Measurements from ENCODE around the gene CNOT6.

GRCh38 chr5:180460834-180461233, 33.3 kb upstream of the CNOT6 start:
- TF ChIP-seq ZNF274 (IDR thresholded peaks at IDR 0.05; ENCODE audit: low read depth, low read length) (no peak), ZFX (IDR thresholded peaks at IDR 0.05) (no peak), POLR2AphosphoS5 (IDR thresholded peaks at IDR 0.05; ENCODE audit: low read depth, low read length) (no peak), CEBPB (IDR thresholded peaks at IDR 0.05; ENCODE audit: low read depth) (no peak), FOSL1 (IDR thresholded peaks at IDR 0.05; ENCODE audit: low read depth) (no peak), POLR2A (IDR thresholded peaks at IDR 0.05; ENCODE audit: borderline replicate concordance, extremely low read depth, insufficient read depth, insufficient read length) (no peak)
- TF ChIP-seq, protein P1, sequence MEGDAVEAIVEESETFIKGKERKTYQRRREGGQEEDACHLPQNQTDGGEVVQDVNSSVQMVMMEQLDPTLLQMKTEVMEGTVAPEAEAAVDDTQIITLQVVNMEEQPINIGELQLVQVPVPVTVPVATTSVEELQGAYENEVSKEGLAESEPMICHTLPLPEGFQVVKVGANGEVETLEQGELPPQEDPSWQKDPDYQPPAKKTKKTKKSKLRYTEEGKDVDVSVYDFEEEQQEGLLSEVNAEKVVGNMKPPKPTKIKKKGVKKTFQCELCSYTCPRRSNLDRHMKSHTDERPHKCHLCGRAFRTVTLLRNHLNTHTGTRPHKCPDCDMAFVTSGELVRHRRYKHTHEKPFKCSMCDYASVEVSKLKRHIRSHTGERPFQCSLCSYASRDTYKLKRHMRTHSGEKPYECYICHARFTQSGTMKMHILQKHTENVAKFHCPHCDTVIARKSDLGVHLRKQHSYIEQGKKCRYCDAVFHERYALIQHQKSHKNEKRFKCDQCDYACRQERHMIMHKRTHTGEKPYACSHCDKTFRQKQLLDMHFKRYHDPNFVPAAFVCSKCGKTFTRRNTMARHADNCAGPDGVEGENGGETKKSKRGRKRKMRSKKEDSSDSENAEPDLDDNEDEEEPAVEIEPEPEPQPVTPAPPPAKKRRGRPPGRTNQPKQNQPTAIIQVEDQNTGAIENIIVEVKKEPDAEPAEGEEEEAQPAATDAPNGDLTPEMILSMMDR (IDR thresholded peaks at IDR 0.05 in 2 of 3, conservative IDR thresholded peaks at IDR 0.05 in 1 of 3; ENCODE audit: borderline replicate concordance in 1 of 3, insufficient read depth in 1 of 3, low read depth in 2 of 3, low read length in 2 of 3): no peak
- TF ChIP-seq, protein P2, sequence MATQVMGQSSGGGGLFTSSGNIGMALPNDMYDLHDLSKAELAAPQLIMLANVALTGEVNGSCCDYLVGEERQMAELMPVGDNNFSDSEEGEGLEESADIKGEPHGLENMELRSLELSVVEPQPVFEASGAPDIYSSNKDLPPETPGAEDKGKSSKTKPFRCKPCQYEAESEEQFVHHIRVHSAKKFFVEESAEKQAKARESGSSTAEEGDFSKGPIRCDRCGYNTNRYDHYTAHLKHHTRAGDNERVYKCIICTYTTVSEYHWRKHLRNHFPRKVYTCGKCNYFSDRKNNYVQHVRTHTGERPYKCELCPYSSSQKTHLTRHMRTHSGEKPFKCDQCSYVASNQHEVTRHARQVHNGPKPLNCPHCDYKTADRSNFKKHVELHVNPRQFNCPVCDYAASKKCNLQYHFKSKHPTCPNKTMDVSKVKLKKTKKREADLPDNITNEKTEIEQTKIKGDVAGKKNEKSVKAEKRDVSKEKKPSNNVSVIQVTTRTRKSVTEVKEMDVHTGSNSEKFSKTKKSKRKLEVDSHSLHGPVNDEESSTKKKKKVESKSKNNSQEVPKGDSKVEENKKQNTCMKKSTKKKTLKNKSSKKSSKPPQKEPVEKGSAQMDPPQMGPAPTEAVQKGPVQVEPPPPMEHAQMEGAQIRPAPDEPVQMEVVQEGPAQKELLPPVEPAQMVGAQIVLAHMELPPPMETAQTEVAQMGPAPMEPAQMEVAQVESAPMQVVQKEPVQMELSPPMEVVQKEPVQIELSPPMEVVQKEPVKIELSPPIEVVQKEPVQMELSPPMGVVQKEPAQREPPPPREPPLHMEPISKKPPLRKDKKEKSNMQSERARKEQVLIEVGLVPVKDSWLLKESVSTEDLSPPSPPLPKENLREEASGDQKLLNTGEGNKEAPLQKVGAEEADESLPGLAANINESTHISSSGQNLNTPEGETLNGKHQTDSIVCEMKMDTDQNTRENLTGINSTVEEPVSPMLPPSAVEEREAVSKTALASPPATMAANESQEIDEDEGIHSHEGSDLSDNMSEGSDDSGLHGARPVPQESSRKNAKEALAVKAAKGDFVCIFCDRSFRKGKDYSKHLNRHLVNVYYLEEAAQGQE (IDR thresholded peaks at IDR 0.05; ENCODE audit: low read depth): no peak

Data from HCT116 (cell line).